Measurements from ENCODE around the gene NFIX. TPM values are rescaled to one million over a fixed set of nuclear protein-coding genes. Genes with fewer than 3 reads are reported as not detected.

NFIX gene
- total and polyA plus RNA-seq, 7 donors, result 10.6 to 104 (median 44.1) TPM

DNA sequence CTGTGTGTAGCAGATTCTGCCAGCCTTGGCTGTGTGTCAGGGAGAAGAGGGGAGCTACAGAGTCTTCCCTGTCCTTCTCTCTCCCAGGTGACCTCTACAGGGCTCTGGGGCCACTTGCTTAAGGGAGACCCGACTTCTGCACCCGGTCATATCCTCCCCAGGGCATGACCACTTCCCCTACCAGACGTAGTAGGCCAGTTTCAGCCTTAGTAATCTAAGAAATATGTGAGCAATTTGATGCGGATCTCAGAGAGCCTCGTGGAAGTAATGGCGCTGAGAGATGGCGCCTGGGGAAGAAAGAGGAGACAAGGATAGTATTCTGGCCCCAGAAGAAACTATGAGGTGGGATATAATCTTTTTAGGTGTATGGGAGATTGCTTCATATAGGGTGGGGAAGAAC lies 41.9 kb downstream of the NFIX start:
- H3K4me3 ChIP-seq, result no peak overlapping the region
- peaks cover 0 to 98% (median 94%) of the 10 kb centered on the region in 4 donors for H3K4me1 ChIP-seq
- H3K27me3 ChIP-seq, result no peaks in the 10 kb centered on the region
- peak overlapping the region; percentile 84 to 98 (median 95) for H3K27ac ChIP-seq
- WGBS, 2 donors, result 59 to 63% methylated on average over 7 of the region's 7 CpGs
- H3K36me3 ChIP-seq, result no peaks in the 10 kb centered on the region
- TF ChIP-seq POLR2AphosphoS5 (IDR thresholded peaks at IDR 0.05) (peak in 2 of 4 donors; percentile 53 to 54), EP300 (IDR thresholded peaks at IDR 0.05) (peak in 1 of 4 donors; percentile 22), POLR2A (IDR thresholded peaks at IDR 0.05) (no peak), CTCF (IDR thresholded peaks at IDR 0.05) (no peak)
- intact Hi-C loops (cut with DNase I), result no loop called here
- no peaks in the 10 kb centered on the region for H3K9me3 ChIP-seq
- DNase-seq, result no peak

GRCh38 chr19:13037731-13038130 lies 42.5 kb downstream of the NFIX start:
- no peak overlapping the region for H3K4me3 ChIP-seq
- no peaks in the 10 kb centered on the region for H3K9me3 ChIP-seq
- no peaks in the 10 kb centered on the region for H3K36me3 ChIP-seq
- WGBS, 2 donors, result 87 to 93% methylated on average over 7 of the region's 7 CpGs
- H3K27me3 ChIP-seq, result no peaks in the 10 kb centered on the region
- no peak for DNase-seq
- peaks cover 0 to 98% (median 94%) of the 10 kb centered on the region in 4 donors for H3K4me1 ChIP-seq
- intact Hi-C loops (cut with DNase I), result no loop called here
- peak overlapping the region; percentile 84 to 98 (median 95) for H3K27ac ChIP-seq
- no peak for TF ChIP-seq EP300 (IDR thresholded peaks at IDR 0.05)
- no peak for TF ChIP-seq CTCF (IDR thresholded peaks at IDR 0.05)
- TF ChIP-seq POLR2AphosphoS5 (IDR thresholded peaks at IDR 0.05), result no peak

- TF ChIP-seq EP300 (IDR thresholded peaks at IDR 0.05), result no peak
- TF ChIP-seq POLR2AphosphoS5 (IDR thresholded peaks at IDR 0.05), result peak in 2 of 4 donors; percentile 20 to 28
- TF ChIP-seq CTCF (IDR thresholded peaks at IDR 0.05), result no peak
- intact Hi-C loops (cut with DNase I), result no loop called here
- H3K4me1 ChIP-seq, result peaks cover 0 to 98% (median 94%) of the 10 kb centered on the region in 4 donors
These were observed 43.3 kb downstream of the NFIX start for GRCh38 chr19:13038306-13039210.

GRCh38 chr19:13039211-13039789 lies 44.0 kb downstream of the NFIX start:
- TF ChIP-seq EP300 (IDR thresholded peaks at IDR 0.05), result no peak
- TF ChIP-seq POLR2A (IDR thresholded peaks at IDR 0.05), result no peak
- no peak for TF ChIP-seq POLR2AphosphoS5 (IDR thresholded peaks at IDR 0.05)
- no peak for TF ChIP-seq CTCF (IDR thresholded peaks at IDR 0.05)
- Histone ChIP-seq H3K9me3 (no peaks in the 10 kb centered on the region), H3K4me1 (peaks cover 0 to 98% (median 94%) of the 10 kb centered on the region in 4 donors), H3K27ac (peak overlapping the region; percentile 84 to 98 (median 95)), H3K4me3 (no peak overlapping the region), H3K36me3 (no peaks in the 10 kb centered on the region), H3K27me3 (no peaks in the 10 kb centered on the region)
- intact Hi-C loops (cut with DNase I), result no loop called here
- WGBS, 2 donors, result 74 to 84% methylated on average over 8 of the region's 8 CpGs
- no peak for DNase-seq

More at GRCh38 chr19:13038306-13039210, 43.3 kb downstream of the NFIX start:
- Histone ChIP-seq H3K36me3 (no peaks in the 10 kb centered on the region), H3K4me3 (no peak overlapping the region), H3K27ac (peak overlapping the region; percentile 84 to 98 (median 95)), H3K27me3 (no peaks in the 10 kb centered on the region), H3K9me3 (no peaks in the 10 kb centered on the region)
- no peak for DNase-seq
- WGBS, 2 donors, result 90 to 91% methylated on average over 13 of the region's 13 CpGs

Measured in sigmoid colon (tissue), 7 donors.